ENCODE data around the gene RNF31. TPM values are rescaled to one million over a fixed set of nuclear protein-coding genes. Genes with fewer than 3 reads are reported as not detected.

RNF31 gene
- polyA plus RNA-seq, 1 experiment, result 12.4 TPM

GRCh38 chr14:24126939-24127338 lies 20.4 kb upstream of the RNF31 start:
- DNase-seq (ENCODE audit: low read depth), result no peak
- ChIA-PET POLR2A (no interaction called here), CTCF (interaction anchor here (1.2 kb wide), 1 partner anchor 9 kb away, joined by 3 read pairs; the partner anchor contains the start of gene PSME1)
- Histone ChIP-seq H3K4me3 (ENCODE audit: low read depth, low read length) (no peak overlapping the region), H3K36me3 (ENCODE audit: control insufficient read depth, insufficient read depth, low read length) (peaks cover 2% of the 10 kb centered on the region; the same call in 1 of the 2 replicates), H3K27me3 (ENCODE audit: control insufficient read depth, insufficient read depth, low read length) (no peaks in the 10 kb centered on the region)
- TF ChIP-seq CTCF (IDR thresholded peaks at IDR 0.05; ENCODE audit: insufficient read depth, low read depth, low read length), result no peak

GRCh38 chr14:24127673-24128072 lies 19.6 kb upstream of the RNF31 start:
- DNase-seq (ENCODE audit: low read depth), result no peak
- Histone ChIP-seq H3K36me3 (ENCODE audit: control insufficient read depth, insufficient read depth, low read length) (peaks cover 2% of the 10 kb centered on the region; the same call in 1 of the 2 replicates), H3K27me3 (ENCODE audit: control insufficient read depth, insufficient read depth, low read length) (no peaks in the 10 kb centered on the region), H3K4me3 (ENCODE audit: low read depth, low read length) (no peak overlapping the region)
- ChIA-PET CTCF (no interaction called here), POLR2A (no interaction called here)
- no peak for TF ChIP-seq CTCF (IDR thresholded peaks at IDR 0.05; ENCODE audit: insufficient read depth, low read depth, low read length)

GRCh38 chr14:24129410-24129998 lies 17.8 kb upstream of the RNF31 start:
- ChIA-PET CTCF (interaction anchor here (0.9 to 1.0 kb wide), 2 partner anchors 9 to 39 kb away, joined by 3 to 5 read pairs; no protein-coding TSS in a partner anchor), POLR2A (no interaction called here)
- H3K27me3 ChIP-seq (ENCODE audit: control insufficient read depth, insufficient read depth, low read length), result no peaks in the 10 kb centered on the region
- TF ChIP-seq CTCF (IDR thresholded peaks at IDR 0.05; ENCODE audit: insufficient read depth, low read depth, low read length), result no peak
- DNase-seq (ENCODE audit: low read depth), result no peak
- no peaks in the 10 kb centered on the region for H3K36me3 ChIP-seq (ENCODE audit: control insufficient read depth, insufficient read depth, low read length)
- no peak overlapping the region for H3K4me3 ChIP-seq (ENCODE audit: low read depth, low read length)

GRCh38 chr14:24130380-24130716 lies 16.9 kb upstream of the RNF31 start, which contains the start of gene FITM1:
Gene FITM1, plus strand, starts transcription at chr14:24130659. Its CDS starts 905 bp downstream, at chr14:24131564.
- Histone ChIP-seq H3K27me3 (ENCODE audit: control insufficient read depth, insufficient read depth, low read length) (no peaks in the 10 kb centered on the region), H3K4me3 (ENCODE audit: low read depth, low read length) (no peak within 1 kb of the TSS), H3K36me3 (ENCODE audit: control insufficient read depth, insufficient read depth, low read length) (no peaks in the 10 kb centered on the region)
- no peak for TF ChIP-seq CTCF (IDR thresholded peaks at IDR 0.05; ENCODE audit: insufficient read depth, low read depth, low read length)
- DNase-seq (ENCODE audit: low read depth), result no peak
- POLR2A ChIA-PET, result no interaction called here
- CTCF ChIA-PET, result no interaction called here

GRCh38 chr14:24130717-24131548 lies 16.4 kb upstream of the RNF31 start:
- DNase-seq (ENCODE audit: low read depth), result no peak
- Histone ChIP-seq H3K36me3 (ENCODE audit: control insufficient read depth, insufficient read depth, low read length) (no peaks in the 10 kb centered on the region), H3K4me3 (ENCODE audit: low read depth, low read length) (no peak overlapping the region), H3K27me3 (ENCODE audit: control insufficient read depth, insufficient read depth, low read length) (no peaks in the 10 kb centered on the region)
- POLR2A ChIA-PET, result no interaction called here
- CTCF ChIA-PET, result no interaction called here
- TF ChIP-seq CTCF (IDR thresholded peaks at IDR 0.05; ENCODE audit: insufficient read depth, low read depth, low read length), result no peak

All from BJ (cell line).